ENCODE results near the gene SRPK3.

Gene SRPK3

GRCh38 chrX:153768311-153769157 is 12.3 kb upstream of the SRPK3 start:
- no peak overlapping the region for H3K4me3 ChIP-seq (ENCODE audit: low read depth, low read length)
- no peak for DNase-seq (ENCODE audit: low read depth)

- DNase-seq (ENCODE audit: low read depth) = no peak
- H3K4me3 ChIP-seq (ENCODE audit: low read depth, low read length) = no peak overlapping the region
Observed at GRCh38 chrX:153769158-153769864, 11.5 kb upstream of the SRPK3 start.

- no peak overlapping the region for H3K4me3 ChIP-seq (ENCODE audit: low read depth, low read length)
- no peak for DNase-seq (ENCODE audit: low read depth)
Observed at GRCh38 chrX:153769865-153770600, 10.8 kb upstream of the SRPK3 start.

- DNase-seq (ENCODE audit: low read depth) = no peak
- no peak overlapping the region for H3K4me3 ChIP-seq (ENCODE audit: low read depth, low read length)
Observed at GRCh38 chrX:153770601-153771414, 10.0 kb upstream of the SRPK3 start.

GRCh38 chrX:153771415-153772315 is 9.2 kb upstream of the SRPK3 start:
- DNase-seq (ENCODE audit: low read depth) = no peak
- no peak overlapping the region for H3K4me3 ChIP-seq (ENCODE audit: low read depth, low read length)

- no peak for DNase-seq (ENCODE audit: low read depth)
Observed at GRCh38 chrX:153772316-153773217, 8.3 kb upstream of the SRPK3 start.

GRCh38 chrX:153773218-153773611 is 7.6 kb upstream of the SRPK3 start:
- no peak for DNase-seq (ENCODE audit: low read depth)
- no peak overlapping the region for H3K4me3 ChIP-seq (ENCODE audit: low read depth, low read length)

More at GRCh38 chrX:153772316-153773217, 8.3 kb upstream of the SRPK3 start:
- no peak overlapping the region for H3K4me3 ChIP-seq (ENCODE audit: low read depth, low read length)

- no peak for DNase-seq (ENCODE audit: low read depth)
- H3K4me3 ChIP-seq (ENCODE audit: low read depth, low read length) = no peak overlapping the region
Observed at GRCh38 chrX:153773741-153774575, 6.9 kb upstream of the SRPK3 start.

GRCh38 chrX:153774576-153775292 is 6.1 kb upstream of the SRPK3 start:
- DNase-seq (ENCODE audit: low read depth) = no peak
- H3K4me3 ChIP-seq (ENCODE audit: low read depth, low read length) = no peak overlapping the region

- DNase-seq (ENCODE audit: low read depth) = no peak
- no peak overlapping the region for H3K4me3 ChIP-seq (ENCODE audit: low read depth, low read length)
Observed at GRCh38 chrX:153775293-153776119, 5.3 kb upstream of the SRPK3 start.

- DNase-seq (ENCODE audit: low read depth) = no peak
- H3K4me3 ChIP-seq (ENCODE audit: low read depth, low read length) = no peak overlapping the region
Observed at GRCh38 chrX:153776120-153776599, 4.7 kb upstream of the SRPK3 start.

- DNase-seq (ENCODE audit: low read depth) = no peak
- H3K4me3 ChIP-seq (ENCODE audit: low read depth, low read length) = no peak overlapping the region
Observed at GRCh38 chrX:153776611-153777045, 4.2 kb upstream of the SRPK3 start.

- no peak for DNase-seq (ENCODE audit: low read depth)
- H3K4me3 ChIP-seq (ENCODE audit: low read depth, low read length) = no peak overlapping the region
Observed at GRCh38 chrX:153777261-153778090, 3.4 kb upstream of the SRPK3 start.

GRCh38 chrX:153778181-153778580 is 2.7 kb upstream of the SRPK3 start:
- H3K4me3 ChIP-seq (ENCODE audit: low read depth, low read length) = no peak overlapping the region
- DNase-seq (ENCODE audit: low read depth) = no peak
